NCI-H2107 (cell line): ENCODE data around the gene ANKFY1.

ENCODE experiments used
- DNase-seq: peaks from one replicate; lab custom pipeline; 2025; lab: John Stamatoyannopoulos, UW

Gene ANKFY1

GRCh38 chr17:4118015-4118743 is 145.6 kb downstream of the ANKFY1 start:
- DNase-seq = no peak

- DNase-seq = no peak
Measured at GRCh38 chr17:4116516-4116915, 147.3 kb downstream of the ANKFY1 start.
